TTC549 (cell line): ENCODE measurements around the gene ATP1A2.

Experiments used
- FAIRE-seq: peaks from 2 replicates; lab custom pipeline; 2012; peaks lifted over from hg19 to GRCh38; lab: Jason Lieb, UNC

Gene ATP1A2

DNA sequence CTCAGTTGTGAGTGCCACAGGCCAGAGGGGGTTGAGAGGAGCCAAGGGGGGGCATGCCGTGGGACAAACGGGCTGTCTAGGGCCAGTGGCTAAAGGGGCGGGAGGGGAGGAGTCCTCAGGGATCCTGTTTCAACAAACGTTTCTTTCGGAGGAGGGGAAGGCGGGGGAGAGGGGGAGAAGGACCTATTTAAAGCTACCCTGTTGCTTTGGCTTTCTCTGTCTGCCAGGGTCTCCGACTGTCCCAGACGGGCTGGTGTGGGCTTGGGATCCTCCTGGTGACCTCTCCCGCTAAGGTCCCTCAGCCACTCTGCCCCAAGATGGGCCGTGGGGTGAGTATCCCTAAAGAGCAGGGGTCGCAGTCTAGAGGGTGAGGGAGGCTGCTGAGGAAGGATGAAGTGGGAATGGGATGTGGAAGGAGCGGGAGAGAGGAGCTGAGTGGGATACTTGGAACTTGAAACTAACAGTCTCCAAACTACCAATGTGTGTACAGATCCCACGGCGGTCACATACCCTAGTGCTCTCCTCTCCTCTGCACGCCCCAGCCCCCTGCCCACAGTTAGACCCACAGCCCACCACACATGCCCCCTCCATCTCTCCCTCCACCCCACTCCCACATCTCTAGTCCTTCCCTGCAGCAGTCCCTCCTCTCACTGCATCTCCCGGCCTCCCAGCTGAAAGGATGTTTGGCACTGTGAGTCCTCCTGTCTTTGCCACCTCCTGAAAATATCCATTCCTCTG is at the start of gene ATP1A2:
Gene ATP1A2, plus strand, starts transcription at position 215 of the 738 bp plus-strand sequence. Its CDS starts 103 bp downstream, at position 318.
- no peak for FAIRE-seq

DNA sequence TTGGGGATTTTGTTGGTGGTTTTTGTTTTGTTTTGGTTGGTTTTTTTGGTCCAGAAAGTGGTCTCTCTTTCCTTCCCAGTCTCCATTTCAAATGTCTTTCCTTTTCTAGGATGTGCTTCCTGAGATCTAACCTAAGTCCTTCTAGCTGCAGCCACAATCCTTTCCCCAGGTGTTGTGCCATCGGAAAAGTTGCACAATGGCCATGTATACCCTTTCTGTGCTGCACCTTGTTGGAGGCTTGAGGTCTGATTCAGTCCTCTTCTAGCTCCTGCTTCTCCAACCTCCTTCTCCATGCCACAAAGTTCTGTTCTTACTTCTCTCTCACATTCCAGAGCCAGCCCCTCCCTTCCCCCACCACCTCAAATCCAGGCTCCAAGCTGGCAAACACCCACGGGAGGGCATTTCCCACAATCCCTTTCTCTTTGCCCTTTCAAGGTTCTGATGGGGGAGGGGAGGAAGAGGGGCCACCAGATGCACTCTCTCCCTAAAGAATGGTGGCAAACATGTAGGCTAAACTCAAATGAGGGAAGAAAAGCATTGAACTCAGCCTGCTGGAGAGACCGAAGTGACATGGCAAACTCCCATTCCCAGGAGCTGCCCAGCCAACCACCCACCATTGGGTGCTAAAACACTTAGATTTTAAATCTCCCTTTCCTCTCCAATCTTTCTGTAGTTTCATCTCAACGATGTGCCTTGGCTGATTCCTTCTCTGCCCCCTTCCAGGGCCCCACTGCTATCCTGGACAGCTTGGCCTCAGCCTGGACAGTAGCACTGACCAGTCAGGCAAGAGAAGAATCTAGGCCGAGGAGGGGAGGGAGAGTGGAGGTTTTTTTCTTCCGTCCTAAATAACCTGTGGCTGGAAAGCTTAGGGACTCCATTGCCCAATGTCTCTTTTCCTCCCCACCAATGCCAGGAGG is 48.5 kb upstream of the ATP1A2 start:
- FAIRE-seq, result no peak

DNA sequence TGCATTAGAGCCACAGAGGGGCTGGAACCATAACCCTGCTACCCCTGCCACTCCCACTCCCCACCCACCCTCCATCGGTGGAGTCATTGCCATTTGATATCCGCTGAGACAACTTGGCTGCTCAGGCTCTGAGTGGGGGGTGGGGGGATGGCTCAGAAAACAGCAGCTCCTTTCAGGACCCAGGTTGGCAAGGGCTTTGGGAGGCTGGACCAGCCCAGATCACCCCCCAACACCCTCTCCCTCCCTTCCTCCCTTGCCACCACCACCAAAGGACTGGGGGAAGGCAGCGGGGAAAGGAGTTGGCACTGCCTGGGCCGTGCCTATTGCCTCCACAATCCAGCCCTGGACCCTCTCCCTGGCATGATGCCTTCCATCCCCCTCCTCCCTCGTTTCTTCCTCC is 47.3 kb upstream of the ATP1A2 start:
- no peak for FAIRE-seq

DNA sequence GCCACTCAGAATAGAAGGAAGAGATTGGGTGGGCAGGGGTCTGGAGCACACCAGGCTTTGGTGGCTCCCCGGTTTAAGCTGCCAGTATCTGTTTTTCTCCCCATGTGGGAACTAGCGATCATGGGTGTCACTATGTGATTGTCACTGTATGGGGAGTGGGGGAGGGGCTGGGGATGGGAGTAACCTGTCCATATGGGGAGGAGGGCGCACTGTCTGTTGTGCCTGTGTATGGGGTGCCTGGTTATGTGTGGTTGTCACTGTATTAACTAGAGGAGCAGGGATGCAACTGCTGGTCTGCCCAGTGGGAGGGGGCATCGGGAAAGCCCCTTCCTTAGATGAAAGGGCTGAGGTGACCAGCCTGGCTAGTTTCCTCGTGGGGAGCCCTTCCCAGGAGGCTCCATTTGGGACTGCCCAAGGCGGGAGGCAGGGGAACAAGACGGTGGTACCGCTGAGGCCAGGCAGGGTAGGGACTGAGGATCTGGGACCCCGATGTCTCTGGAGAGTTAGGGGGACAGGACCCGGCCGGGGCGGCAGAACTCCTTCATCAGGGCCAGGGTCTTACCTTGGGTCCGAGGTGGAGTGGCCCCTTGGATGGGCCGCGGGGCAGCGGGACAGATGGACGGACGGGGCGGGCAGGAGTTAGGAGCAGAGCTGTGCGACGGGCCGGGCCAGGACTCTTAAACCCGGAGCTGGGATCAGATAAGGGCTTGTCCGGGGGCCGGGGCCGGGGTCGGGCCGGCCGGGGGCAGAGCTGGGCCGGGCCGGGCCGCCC is 45.9 kb upstream of the ATP1A2 start, which contains the start of gene KCNJ10:
Gene KCNJ10, minus strand, starts transcription at position 701 of the 772 bp plus-strand sequence. CDS start 27,628 bp downstream, outside the sequence.
- no peak for FAIRE-seq

DNA sequence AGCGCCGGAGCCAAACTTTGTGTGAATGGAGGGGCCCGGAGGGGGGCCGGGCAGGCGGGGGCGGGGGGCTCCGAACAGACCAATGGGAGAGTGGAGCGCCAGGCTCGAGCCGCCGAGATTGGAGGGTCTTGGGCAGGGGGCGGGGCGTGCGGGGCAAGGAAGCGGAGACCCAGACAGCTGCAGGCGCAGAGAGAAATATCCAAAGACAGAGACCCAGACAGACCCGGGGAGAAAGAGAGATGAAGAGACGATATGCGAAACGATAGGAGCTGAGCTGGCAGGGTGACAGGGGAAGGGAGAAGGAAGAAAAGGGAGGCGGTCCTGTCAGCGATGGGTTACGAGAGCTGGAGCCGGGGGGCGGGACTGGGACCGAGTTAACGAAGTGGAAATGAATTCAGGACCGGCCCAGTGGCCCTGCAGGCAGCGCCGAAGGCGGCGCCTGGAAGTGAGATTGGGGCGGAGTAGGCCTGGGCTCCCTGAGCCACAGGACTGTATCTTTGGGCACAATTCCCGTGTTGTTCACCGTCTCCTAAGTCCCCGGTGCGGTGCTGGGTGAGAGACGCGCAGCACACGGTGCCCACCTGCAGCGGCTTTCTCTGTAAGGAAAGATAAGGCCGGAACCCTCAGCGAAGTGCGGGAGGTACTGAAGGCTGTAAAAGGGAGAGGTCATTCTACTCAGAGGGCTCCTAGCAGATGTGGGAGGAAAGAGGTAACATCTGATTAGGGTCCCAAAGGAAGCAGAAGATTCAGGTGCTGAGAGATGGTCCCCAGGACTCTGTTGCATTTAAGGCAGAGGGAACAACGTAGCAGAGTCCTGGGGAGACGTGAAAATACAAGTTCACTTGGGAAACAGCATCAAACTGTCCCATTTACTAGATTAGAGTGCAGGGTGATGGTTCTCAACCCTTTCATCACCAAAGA is 45.1 kb upstream of the ATP1A2 start:
- FAIRE-seq, result no peak

DNA sequence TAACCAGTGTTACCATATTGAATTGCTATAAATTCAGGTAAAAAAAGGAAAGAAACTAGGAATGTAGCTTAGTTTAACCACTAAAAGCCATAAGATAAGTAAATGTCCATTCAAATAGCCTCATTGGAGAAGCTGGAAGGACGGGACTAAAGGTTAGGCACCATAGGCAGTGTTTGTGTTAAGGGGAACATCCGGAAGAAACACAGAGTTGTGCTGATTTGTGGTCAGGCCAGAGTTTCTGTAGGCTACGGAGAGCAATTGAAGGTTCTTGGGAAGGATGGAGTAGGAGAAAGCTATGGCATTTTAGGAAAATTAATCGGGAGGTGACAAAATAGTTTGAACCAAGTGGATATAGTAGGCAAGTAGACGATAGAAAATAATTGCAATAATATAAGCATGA is 44.3 kb upstream of the ATP1A2 start:
- no peak for FAIRE-seq

DNA sequence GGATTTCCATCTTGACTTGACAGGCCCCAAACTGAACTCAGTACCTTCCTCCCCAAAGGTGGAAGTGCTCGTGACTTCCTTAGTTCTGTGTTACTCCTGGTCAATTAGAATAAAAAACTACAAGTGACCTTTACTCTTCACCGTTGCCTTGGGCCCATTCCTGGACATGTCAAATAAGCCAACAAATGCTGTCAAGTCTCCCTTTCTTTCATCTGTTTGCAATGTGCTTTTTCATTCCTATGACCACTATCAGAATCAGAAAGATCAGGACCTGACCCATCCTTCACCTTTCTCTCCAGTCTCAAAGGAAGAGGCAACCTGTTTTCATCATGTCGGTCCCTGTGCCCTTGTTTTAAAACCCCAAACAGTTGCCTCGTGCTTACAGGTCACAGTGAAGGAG is 40.7 kb upstream of the ATP1A2 start:
- FAIRE-seq, result no peak

DNA sequence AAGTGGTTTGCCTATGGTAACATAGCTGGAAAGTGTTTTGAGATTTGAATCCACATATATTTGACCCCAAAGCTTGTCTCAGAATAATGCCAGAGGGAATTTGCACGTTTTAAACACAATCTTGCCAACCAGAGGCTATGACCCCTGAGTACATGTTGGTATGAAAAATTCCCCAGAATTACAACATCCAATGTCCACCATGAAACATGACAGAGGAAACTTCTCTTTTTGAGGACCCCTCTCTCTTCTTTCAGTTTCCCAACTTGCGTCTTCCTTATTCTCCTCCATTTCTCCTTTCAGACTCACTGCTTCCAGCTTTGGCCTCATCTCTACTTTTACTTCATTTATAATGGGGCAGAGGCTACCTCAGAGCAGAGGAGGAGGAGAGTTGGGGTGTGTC is 39.7 kb upstream of the ATP1A2 start:
- FAIRE-seq, result no peak

DNA sequence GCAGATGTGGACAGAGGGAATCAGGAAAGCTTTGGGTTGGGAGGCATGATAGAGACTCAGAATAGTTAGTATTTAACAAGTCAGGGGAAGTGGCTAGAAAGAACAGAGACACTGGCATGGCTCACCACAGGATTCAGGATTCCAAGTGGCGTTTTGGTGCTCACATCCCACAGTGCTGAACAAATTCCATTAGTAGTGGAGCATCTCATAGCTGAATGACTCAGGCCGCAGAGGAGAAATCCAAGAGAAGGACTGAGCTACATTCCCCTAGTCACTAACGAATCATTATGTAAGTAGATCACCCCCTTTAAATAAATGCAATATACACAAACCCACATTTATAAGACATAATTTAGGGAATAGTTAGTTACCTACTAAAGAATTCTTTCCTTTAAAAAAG is 39.3 kb upstream of the ATP1A2 start:
- no peak for FAIRE-seq

DNA sequence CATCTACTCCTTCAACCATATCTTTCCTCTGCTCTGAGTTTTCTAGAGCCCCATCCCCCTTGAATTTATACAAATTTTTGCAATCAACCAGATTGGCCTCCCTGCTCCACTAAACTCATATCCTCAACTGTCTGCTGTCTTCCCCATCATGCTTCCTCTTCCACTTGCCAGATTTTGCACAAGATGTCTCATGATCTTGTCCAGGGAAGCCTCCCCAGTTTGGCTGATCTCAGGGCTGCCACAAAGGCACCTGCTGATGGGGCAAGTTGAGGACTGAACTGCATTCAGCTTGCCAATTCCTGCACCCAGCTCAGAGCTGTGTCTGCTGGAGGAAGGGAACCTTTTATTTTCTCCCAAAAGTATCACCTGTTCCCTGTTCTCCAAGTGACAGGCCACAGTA is 38.1 kb upstream of the ATP1A2 start:
- no peak for FAIRE-seq

DNA sequence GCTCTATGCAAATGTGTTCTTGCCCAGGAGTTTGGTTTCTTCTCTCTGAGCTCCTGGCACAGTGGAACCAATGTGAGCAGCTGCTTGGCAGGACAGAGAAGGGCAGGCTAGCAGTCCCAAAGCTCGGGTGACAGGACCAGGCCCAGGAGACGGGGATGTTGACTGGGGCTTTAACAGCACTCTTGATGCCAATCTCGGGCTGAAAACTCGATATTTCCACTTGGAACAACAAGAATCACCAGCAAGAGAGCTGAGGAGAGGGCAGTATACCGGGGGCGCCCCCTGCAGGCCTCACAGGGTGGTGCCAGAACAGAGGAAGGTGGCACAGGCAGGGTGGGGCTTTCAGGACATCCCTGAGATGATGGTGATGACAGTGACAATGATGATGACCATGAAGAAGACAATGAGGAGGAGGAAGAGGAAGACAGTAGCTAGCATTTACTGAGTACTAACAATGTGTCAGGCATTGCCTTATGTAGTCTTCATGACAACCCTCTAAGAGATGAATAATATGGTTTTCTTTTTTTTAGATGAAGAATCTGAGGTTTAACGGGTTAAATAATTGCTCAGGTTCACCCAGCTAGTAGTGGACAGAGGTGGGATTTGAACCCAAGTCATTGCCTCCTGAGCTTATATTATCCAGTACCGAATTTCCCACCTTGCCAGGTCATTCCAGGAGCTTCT is 36.9 kb upstream of the ATP1A2 start:
- FAIRE-seq, result no peak

DNA sequence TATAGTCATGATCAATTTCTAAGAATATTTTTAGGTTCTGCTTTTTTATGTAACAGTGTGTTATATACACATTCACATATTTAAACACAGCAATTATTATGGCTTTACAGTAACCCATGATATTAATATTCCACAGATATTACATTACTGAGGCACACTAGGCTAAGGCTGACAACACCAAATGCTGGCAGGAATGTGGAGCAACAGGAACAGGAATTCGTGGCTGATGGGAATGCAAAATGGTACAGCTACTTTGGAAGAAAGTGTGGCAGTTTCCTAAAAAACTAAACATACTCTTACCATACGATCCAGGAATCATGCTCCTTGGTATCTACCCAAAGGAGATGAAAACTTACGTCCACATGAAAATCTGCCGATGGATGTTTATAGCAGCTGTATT is 36.1 kb upstream of the ATP1A2 start:
- FAIRE-seq, result no peak

DNA sequence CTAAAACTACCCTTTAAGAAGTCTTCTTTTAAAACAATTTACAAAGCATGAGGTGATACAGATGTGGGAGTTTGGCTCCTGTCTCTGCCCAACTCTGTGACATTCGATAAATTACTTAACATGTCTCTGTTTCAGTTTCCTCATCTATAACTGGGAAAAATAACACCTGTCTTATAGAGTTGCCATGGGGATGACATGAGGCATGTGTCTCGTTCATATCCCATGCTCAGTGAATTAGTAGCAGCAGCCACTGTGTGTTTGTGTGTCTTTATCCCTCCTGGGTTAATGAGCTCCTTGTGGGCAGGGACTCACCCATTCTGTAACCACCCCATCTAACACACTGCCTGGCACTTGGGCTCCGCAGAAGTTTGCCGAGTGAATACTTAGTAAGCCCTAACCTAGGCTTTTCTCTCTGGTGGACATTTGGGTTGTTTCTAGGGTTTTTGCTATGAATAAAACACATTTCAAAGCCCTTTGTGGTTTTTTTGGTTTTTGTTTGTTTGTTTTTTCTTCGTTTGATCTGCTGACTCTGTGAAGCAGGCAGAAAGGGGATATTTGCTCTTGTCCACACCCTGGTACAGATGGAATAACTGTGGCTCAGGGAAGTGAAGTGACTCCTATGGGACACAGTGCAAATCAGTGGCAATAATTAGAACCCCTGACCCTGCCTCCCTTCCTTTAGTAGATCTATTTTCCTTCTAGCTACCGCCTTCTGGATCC is 35.0 kb upstream of the ATP1A2 start:
- no peak for FAIRE-seq

DNA sequence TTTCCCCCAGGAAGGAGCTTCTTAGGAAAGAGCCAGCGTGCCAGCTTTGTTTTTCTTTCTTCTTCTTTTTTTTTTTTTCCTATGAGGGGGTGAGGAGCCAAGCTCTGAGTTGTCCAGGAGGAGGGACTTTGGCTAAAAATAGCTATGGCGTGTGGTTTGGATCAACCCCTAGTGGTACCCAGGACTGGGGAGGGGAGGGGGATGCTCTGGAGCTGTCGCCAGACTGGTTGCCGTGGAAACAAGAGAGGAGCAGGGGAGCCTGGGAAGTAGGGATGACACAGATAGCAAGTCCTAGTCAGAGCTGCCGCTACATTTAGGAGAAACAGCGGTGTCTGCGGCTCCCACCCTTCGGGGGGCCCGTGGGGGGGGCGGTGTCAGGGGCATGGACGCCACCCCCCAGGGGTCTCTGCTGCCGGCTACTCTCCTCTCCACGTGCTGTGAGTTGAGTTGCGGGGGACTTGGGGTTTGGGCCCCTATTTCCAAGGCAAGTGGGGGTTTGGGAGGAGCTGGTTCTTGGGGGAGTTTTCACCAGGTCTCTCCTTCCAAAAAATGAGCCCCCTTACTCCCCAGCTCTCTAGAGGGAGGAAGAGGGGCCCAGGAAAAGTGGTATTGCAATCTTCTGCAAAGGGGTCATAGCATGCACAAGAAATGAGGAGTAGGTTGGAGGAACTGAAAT is 34.2 kb upstream of the ATP1A2 start, which contains the start of gene KCNJ9:
Gene KCNJ9, plus strand, starts transcription at position 278 of the 676 bp plus-strand sequence. CDS start 2,493 bp downstream, outside the sequence.
- FAIRE-seq, result no peak

DNA sequence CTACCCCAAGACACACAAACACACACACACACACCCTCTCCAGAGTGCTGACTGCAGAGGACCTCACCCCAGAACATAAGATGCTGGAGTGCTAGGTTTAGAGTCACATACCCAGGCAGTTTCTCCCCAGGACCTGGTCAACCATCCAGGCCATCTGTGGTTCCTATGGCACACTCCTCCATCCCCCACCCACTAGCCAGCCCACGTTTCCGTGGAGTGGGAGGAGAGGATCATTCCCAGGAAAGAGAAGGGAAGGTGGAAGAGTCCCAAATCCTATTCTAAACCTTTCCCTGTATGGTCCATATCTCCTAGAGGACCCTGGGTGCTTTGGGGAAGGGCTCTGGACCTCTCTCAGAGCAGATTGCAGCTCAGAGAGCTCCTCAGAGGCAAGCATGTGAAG is 33.1 kb upstream of the ATP1A2 start:
- FAIRE-seq, result no peak

DNA sequence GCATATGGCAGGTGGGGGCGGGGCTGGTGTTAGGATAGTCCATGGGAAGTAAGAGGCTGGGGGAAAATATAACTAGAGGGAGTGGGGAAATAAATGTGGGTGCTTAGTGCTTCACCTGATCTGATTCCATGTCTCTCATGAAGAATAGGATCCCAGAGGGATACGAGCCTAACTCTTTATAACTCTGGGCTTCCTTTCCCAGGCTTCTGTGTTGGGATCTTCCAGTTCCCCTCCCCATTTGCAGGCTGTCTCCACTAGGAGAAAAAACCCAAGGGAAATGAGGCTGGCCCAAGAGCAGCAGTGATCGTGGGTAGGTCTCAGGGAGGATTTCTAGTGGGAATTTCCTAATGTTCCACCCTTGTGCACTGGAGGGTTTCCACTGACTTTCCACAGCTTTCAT is 32.6 kb upstream of the ATP1A2 start:
- no peak for FAIRE-seq

DNA sequence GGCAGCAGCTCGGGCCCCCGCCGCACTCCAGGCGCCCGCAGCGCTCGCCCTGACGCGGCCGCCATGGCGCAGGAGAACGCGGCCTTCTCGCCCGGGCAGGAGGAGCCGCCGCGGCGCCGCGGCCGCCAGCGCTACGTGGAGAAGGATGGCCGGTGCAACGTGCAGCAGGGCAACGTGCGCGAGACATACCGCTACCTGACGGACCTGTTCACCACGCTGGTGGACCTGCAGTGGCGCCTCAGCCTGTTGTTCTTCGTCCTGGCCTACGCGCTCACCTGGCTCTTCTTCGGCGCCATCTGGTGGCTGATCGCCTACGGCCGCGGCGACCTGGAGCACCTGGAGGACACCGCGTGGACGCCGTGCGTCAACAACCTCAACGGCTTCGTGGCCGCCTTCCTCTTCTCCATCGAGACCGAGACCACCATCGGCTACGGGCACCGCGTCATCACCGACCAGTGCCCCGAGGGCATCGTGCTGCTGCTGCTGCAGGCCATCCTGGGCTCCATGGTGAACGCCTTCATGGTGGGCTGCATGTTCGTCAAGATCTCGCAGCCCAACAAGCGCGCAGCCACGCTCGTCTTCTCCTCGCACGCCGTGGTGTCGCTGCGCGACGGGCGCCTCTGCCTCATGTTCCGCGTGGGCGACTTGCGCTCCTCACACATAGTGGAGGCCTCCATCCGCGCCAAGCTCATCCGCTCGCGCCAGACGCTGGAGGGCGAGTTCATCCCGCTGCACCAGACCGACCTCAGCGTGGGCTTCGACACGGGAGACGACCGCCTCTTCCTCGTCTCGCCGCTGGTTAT is 31.4 kb upstream of the ATP1A2 start:
- no peak for FAIRE-seq

DNA sequence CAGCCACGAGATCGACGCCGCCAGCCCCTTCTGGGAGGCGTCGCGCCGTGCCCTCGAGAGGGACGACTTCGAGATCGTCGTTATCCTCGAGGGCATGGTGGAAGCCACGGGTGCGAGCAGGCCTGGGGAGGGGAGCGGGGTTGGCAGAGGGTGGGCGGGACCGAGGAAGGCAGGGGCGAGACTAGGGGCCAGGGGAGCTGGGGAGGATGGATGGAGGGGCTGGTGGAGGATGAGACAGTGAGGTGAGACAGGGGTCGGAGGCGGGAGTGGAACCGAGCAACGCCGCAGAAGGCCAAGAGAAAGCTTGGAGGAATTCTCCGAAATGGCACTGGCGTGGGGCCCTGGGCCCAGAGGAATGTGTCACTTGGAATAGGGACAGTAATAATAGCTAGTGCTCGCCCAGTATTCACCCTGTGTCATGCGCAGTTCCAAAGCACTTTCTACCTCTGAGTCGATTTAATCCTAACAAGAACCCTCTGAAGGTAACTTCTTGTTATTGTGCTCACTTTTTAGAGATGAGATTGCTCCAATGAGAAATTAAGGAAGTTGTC is 30.7 kb upstream of the ATP1A2 start:
- FAIRE-seq, result no peak
